ENCODE data around the gene CADPS2. TPM values are rescaled to one million over a fixed set of nuclear protein-coding genes. Genes with fewer than 3 reads are reported as not detected.

CADPS2 gene
- total RNA-seq: 4.3 and 5.7 TPM in 2 replicates

GRCh38 chr7:122886357-122887081, at the start of gene CADPS2:
CADPS2 (minus strand) TSS chr7:122886460; CDS start chr7:122886337, 123 bp downstream.

GRCh38 chr7:122702872-122703510, 183.3 kb downstream of the CADPS2 start, which contains the start of gene RNF148:
RNF148 (minus strand) TSS chr7:122702922; CDS start chr7:122702750, 172 bp downstream.

GRCh38 chr7:122699017-122699416, 187.2 kb downstream of the CADPS2 start, which contains the start of gene RNF133:
RNF133 (minus strand) TSS chr7:122699117; CDS start chr7:122698918, 199 bp downstream.

GRCh38 chr7:122304319-122304975, 581.8 kb downstream of the CADPS2 start, which contains the start of gene FEZF1:
FEZF1 (minus strand) TSS chr7:122304750; CDS start chr7:122304437, 313 bp downstream.

Other genes starting within 250 kb of the CADPS2 start
- not detected in 2 replicates for gene RNF133, start 187.3 kb downstream of the CADPS2 start, total RNA-seq
- not detected in 2 replicates for gene RNF148, start 183.5 kb downstream of the CADPS2 start, total RNA-seq
- not detected in 2 replicates for gene TAS2R16, start 109.2 kb upstream of the CADPS2 start, total RNA-seq